Gastrocnemius medialis (tissue), 4 donors: ENCODE results near the gene ACAP1.
"Not testable (repeated sequence)": the region's sequence is repeated elsewhere in the genome, so short reads cannot be mapped to it uniquely, and the experiment has no call there.

Experiments used
- POLR2A ChIP-seq, 2 donors: fragments of 450-650 bp; IDR thresholded peaks; one replicate each; pipeline ENCODE4 v1.6.1; 2017; ENCODE audit warnings: antibody characterized with exemption in 2 of 2, mild to moderate bottlenecking in 2 of 2, moderate library complexity in 2 of 2
- TF ChIP-seq, protein P1 (sequence below), 5 experiments: fragments of 450-650 bp in 3 of 5; fragments of 200-600 bp in 2 of 5; sonication (generic) in 2 of 5; IDR thresholded peaks in 4 of 5; conservative IDR thresholded peaks in 1 of 5; 1 replicate in 4 of 5; 2 replicates in 1 of 5; pipeline ENCODE4 v1.5.1; 2016 to 2019; ENCODE audit warnings: antibody characterized with exemption in 5 of 5, mild to moderate bottlenecking in 3 of 5, moderate library complexity in 3 of 5

DNA sequence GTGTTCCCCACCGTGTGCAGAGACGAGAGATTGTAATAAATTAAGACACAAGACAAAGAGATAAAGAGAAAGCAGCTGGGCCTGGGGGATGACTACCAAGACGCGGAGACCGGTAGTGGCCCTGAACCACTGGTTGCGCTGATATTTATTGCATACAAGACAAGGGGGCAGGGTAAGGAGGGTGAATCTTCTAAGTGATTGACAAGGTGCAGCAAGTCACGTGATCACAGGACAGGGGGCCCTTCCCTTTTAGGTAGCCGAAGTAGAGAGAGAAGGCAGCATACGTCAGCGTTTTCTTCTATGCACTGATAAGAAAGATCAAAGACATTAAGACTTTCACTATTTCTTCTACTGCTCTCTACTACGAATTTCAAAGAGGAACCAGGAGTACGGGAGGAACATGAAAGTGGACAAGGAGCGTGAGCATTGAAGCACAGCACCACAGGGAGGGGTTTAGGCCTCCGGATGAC is 3.7 kb upstream of the ACAP1 start:
- TF ChIP-seq, protein P1, sequence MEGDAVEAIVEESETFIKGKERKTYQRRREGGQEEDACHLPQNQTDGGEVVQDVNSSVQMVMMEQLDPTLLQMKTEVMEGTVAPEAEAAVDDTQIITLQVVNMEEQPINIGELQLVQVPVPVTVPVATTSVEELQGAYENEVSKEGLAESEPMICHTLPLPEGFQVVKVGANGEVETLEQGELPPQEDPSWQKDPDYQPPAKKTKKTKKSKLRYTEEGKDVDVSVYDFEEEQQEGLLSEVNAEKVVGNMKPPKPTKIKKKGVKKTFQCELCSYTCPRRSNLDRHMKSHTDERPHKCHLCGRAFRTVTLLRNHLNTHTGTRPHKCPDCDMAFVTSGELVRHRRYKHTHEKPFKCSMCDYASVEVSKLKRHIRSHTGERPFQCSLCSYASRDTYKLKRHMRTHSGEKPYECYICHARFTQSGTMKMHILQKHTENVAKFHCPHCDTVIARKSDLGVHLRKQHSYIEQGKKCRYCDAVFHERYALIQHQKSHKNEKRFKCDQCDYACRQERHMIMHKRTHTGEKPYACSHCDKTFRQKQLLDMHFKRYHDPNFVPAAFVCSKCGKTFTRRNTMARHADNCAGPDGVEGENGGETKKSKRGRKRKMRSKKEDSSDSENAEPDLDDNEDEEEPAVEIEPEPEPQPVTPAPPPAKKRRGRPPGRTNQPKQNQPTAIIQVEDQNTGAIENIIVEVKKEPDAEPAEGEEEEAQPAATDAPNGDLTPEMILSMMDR (IDR thresholded peaks at IDR 0.05 in 4 of 5, conservative IDR thresholded peaks at IDR 0.05 in 1 of 5) = not testable (repeated sequence)
- not testable (repeated sequence) for TF ChIP-seq POLR2A (IDR thresholded peaks at IDR 0.05)
